GM18498 (cell line): ENCODE measurements around the gene THBS2.
"Not testable (repeated sequence)": the region's sequence is repeated elsewhere in the genome, so short reads cannot be mapped to it uniquely, and the experiment has no call there.

Experiments
- ATAC-seq: cut with Tn5 transposase; IDR thresholded peaks from one replicate; pipeline ENCODE4 v1.9.1; 2021; ENCODE audit warnings: mild to moderate bottlenecking, moderate library complexity; ENCODE audit not compliant: unreplicated experiment

The THBS2 gene

GRCh38 chr6:169253337-169254238 is at the start of gene THBS2:
Gene THBS2, minus strand, starts transcription at chr6:169253846. Its CDS starts 3,062 bp downstream, at chr6:169250784.
- no peak for ATAC-seq

- ATAC-seq = no peak
These were observed 49.1 kb upstream of the THBS2 start for GRCh38 chr6:169302716-169303115.

- no peak for ATAC-seq
These were observed 48.6 kb upstream of the THBS2 start for GRCh38 chr6:169302255-169302654.

- ATAC-seq = no peak
These were observed 47.3 kb upstream of the THBS2 start for GRCh38 chr6:169300916-169301315.

- ATAC-seq = not testable (repeated sequence)
These were observed 45.0 kb upstream of the THBS2 start for GRCh38 chr6:169298626-169299025.

GRCh38 chr6:169296622-169297021 is 43.0 kb upstream of the THBS2 start:
- ATAC-seq = no peak

- ATAC-seq = no peak
These were observed 42.5 kb upstream of the THBS2 start for GRCh38 chr6:169296170-169296569.

- ATAC-seq = no peak
These were observed 39.5 kb upstream of the THBS2 start for GRCh38 chr6:169293196-169293595.

- no peak for ATAC-seq
These were observed 38.9 kb upstream of the THBS2 start for GRCh38 chr6:169292338-169293124.

GRCh38 chr6:169291646-169292337 is 38.1 kb upstream of the THBS2 start:
- no peak for ATAC-seq

- ATAC-seq = no peak
These were observed 37.5 kb upstream of the THBS2 start for GRCh38 chr6:169291148-169291547.

GRCh38 chr6:169289619-169290339 is 36.1 kb upstream of the THBS2 start:
- no peak for ATAC-seq

GRCh38 chr6:169289257-169289618 is 35.6 kb upstream of the THBS2 start:
- no peak for ATAC-seq

GRCh38 chr6:169288591-169288990 is 34.9 kb upstream of the THBS2 start:
- ATAC-seq = no peak

- ATAC-seq = no peak
These were observed 34.0 kb upstream of the THBS2 start for GRCh38 chr6:169287675-169288074.

GRCh38 chr6:169286961-169287360 is 33.3 kb upstream of the THBS2 start:
- no peak for ATAC-seq

GRCh38 chr6:169285165-169285564 is 31.5 kb upstream of the THBS2 start:
- ATAC-seq = no peak

- ATAC-seq = no peak
These were observed 30.3 kb upstream of the THBS2 start for GRCh38 chr6:169283924-169284323.

- no peak for ATAC-seq
These were observed 28.4 kb upstream of the THBS2 start for GRCh38 chr6:169282043-169282442.

GRCh38 chr6:169277619-169278018 is 24.0 kb upstream of the THBS2 start:
- ATAC-seq = no peak

GRCh38 chr6:169274781-169275180 is 21.1 kb upstream of the THBS2 start:
- no peak for ATAC-seq
